HG02943 (cell line): ENCODE data around the gene IQUB.
A peak's percentile ranks its signal among the peaks of the same experiment; 100 is the strongest.
"Not testable (repeated sequence)": the region's sequence is repeated elsewhere in the genome, so short reads cannot be mapped to it uniquely, and the experiment has no call there.

Source experiments
- ATAC-seq: cut with Tn5 transposase; IDR thresholded peaks from one replicate; pipeline ENCODE4 v1.9.1; 2021; ENCODE audit warnings: mild to moderate bottlenecking, low read depth, moderate library complexity; ENCODE audit not compliant: unreplicated experiment

IQUB gene

GRCh38 chr7:123548406-123548805, 14.0 kb upstream of the IQUB start:
- ATAC-seq, result no peak

GRCh38 chr7:123539871-123540270, 5.5 kb upstream of the IQUB start:
- no peak for ATAC-seq

GRCh38 chr7:123538897-123539296, 4.5 kb upstream of the IQUB start:
- no peak for ATAC-seq

GRCh38 chr7:123538189-123538714, 3.9 kb upstream of the IQUB start:
- no peak for ATAC-seq

GRCh38 chr7:123537026-123537642, 2.7 kb upstream of the IQUB start:
- ATAC-seq, result no peak

- ATAC-seq, result no peak
Observed at GRCh38 chr7:123535517-123535916, 1.1 kb upstream of the IQUB start.

GRCh38 chr7:123533929-123534382, 439 bp downstream of the IQUB start:
- ATAC-seq, result peak; percentile 23

GRCh38 chr7:123533553-123533917, 860 bp downstream of the IQUB start:
- ATAC-seq, result no peak

- peak; percentile 41 for ATAC-seq
Observed at GRCh38 chr7:123532788-123533552, 1.4 kb downstream of the IQUB start.

GRCh38 chr7:123532343-123532742, 2.1 kb downstream of the IQUB start:
- peak; percentile 0 for ATAC-seq

GRCh38 chr7:123530035-123530591, 4.3 kb downstream of the IQUB start:
- not testable (repeated sequence) for ATAC-seq

- no peak for ATAC-seq
Observed at GRCh38 chr7:123528265-123528664, 6.1 kb downstream of the IQUB start.

GRCh38 chr7:123527712-123528225, 6.6 kb downstream of the IQUB start:
- ATAC-seq, result not testable (repeated sequence)

- ATAC-seq, result not testable (repeated sequence)
Observed at GRCh38 chr7:123526533-123526932, 7.9 kb downstream of the IQUB start.

- no peak for ATAC-seq
Observed at GRCh38 chr7:123522066-123522465, 12.3 kb downstream of the IQUB start.

GRCh38 chr7:123505221-123505620, 29.2 kb downstream of the IQUB start:
- no peak for ATAC-seq

- ATAC-seq, result no peak
Observed at GRCh38 chr7:123502201-123502600, 32.2 kb downstream of the IQUB start.

GRCh38 chr7:123500878-123501489, 33.4 kb downstream of the IQUB start:
- ATAC-seq, result no peak

- no peak for ATAC-seq
Observed at GRCh38 chr7:123499211-123499970, 35.0 kb downstream of the IQUB start.

GRCh38 chr7:123498601-123499000, 35.8 kb downstream of the IQUB start:
- no peak for ATAC-seq
